CD4-positive, alpha-beta T cell treated with Interleukin-1 beta for 1 hour (primary cell): ENCODE data around the gene HIRA.
"Not testable (repeated sequence)": the region's sequence is repeated elsewhere in the genome, so short reads cannot be mapped to it uniquely, and the experiment has no call there.

ENCODE experiments used
- DNase-seq, 2 donors: peaks; one replicate each; pipeline ENCODE4 v3.0.0-alpha.2; 2020 to 2022

HIRA gene

DNA sequence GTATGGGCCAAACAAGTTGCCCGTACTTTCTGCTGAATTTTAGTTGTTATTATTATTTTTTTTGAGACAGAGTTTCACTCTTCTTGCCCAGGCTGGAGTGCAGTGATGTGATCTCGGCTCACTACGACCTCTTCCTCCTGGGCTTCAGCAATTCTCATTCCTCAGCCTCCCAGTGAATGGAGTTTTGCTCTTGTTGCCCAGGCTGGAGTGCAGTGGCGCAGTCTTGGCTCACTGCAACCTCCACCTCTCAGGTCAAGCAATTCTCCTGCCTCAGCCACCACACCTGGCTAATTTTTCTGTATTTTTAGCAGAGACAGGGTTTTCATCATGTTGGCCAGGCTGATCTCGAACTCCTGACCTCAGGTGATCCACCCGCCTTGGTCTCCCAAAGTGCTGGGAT is 125.0 kb downstream of the HIRA start:
- not testable (repeated sequence) for DNase-seq

DNA sequence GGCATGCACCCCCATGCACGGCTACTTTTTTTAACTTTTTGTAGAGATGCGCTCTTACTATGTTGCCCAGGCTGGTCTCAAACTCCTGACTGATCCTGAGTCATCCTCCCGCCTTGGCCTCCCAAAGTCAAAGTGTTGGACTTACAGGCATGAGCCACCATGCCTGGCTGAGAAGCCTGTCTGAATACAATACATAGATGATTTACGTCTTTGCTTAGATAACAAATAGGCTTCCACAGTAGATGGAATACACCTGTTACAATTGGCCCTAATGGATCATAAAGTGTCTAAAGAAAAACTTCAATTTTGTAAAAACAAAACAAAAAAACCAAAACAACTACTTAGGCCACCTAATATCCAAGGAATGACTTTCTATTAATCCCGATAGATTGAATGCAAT is 127.0 kb downstream of the HIRA start:
- no peak for DNase-seq

DNA sequence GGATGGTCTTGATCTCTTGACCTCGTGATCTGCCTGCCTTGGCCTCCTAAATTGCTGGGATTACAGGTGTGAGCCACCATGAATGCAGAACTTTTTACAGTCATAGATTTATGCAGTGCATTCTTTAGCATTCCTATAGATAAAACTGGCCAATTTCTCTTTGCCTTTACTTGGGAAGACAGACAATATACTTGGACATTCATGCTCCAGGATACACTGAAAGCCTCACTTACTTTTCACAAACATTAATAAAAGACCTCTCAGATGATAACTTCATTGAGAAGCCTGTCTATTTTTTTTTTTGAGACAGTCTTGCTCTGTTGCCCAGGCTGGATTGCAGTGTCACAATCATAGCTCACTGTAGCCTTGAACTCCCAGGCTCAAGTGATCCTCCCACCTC is 127.7 kb downstream of the HIRA start:
- DNase-seq: no peak

DNA sequence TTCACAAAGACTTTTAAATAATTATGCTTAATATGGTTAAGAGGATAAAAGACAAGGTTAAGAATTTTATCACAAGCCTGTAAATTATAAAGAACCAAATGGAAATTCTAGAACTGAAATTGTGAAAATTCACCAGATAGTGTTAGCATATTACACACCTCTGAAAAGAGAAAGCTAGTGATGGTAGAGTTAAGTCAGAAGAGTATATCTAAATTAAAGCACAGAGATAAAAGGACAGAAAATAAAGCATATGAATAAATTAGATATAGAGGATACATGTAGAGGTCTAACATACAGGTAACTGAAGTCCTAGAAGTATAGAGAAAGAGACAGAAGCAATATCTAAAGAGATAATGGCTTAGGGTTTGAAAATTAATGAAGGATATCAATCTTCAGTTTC is 135.8 kb downstream of the HIRA start:
- DNase-seq: no peak

DNA sequence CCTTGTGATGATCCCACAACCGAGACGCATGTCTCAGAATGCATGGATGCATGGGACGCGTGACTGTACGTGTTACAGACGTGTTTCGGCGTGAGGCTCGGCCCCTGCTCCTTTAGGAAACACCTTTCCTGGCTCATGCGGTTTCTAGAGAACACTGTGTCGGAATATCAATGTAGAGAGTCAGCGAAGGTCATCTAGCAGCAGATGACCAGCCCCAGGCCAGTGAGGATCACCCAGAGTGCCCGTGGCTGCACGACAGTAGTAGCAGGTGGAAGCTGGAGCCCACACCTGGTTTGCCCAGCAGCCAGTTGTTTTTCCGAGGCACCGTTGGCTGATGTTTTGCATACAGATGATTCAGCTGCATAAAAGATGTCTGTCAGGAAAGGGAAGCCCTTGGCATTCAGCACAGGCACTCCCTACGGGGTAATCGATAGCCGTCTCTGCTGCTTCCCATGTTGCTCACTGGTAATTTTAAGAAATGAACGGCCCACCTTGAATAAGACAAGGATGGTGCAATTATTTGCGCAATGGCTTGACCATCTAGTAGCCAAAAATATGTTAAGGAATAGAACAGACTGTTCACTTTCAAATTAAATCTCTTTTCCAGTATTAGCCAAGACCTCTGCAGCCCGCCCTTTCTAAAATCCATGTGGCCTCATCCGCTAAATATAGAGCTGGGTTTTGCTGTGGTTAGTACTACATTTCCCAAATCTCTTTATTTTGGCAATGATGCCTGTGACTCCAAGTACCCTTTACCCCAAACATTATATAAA is 138.9 kb downstream of the HIRA start:
- DNase-seq: no peak

DNA sequence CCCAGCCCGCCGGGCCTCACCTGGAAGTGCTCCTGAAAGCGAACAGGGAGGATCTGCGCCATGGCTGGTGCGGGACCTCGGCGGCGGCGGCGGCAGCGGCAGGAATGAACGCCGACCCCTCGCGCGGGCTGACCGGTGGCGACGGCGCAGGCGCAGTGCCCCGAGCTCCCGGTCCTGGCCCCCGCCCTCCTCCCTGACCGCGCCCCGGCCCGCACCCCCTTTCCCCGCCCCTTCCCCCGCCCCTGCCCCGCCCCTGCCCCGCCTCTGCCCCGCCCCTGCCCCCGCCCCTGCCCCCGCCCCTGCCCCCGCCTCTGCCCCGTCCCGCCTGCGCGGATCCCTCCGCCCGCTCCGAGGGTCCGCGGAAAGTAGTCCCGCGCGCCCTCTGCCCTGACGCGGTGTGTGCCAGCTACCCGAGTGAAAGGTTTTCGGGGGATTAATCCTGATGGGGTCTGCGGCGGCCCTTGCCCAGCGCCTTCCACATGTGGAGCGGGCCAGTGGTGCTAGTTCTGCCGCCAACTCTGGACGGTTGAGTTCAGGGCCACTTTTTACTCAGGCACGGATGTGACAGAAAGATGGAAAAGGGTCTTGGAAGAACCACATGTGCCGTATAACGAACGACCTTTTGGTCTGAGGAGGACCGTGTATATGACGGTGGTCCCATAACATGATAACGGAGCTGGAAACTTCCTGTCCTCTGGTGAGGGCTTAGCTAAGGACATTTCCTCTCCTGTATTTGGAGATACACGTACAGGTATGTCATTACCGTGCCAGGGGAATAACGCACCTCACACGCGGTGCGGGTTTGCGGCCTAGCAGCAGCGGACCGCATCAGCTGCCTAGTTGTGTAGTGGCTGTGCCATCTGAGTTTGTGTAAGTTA is 139.7 kb downstream of the HIRA start, which contains the start of gene CLTCL1:
Gene CLTCL1, minus strand, starts transcription at position 140 of the 878 bp plus-strand sequence. Its CDS starts 78 bp downstream, at position 62.
- DNase-seq: peak; percentile 74 to 75

DNA sequence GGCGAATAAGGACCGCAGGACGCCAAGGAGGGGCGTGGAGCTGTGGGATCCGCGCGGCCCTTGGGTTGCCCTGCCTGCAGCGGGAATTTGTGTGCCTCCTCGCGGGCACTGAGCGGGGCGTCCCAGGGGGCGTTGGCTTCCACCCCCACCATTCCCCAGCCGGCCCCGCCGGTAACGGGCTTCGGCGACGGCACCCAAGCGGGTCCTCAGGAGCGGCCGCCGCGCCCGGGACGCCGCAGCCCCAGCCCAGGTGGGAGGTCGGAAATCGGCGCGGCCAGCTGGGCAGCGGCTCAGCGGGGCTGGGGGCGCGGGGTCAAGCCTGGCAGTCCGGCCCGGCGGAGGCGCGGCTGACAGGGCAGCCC is 140.3 kb downstream of the HIRA start:
- peak; percentile 8 to 18 for DNase-seq

DNA sequence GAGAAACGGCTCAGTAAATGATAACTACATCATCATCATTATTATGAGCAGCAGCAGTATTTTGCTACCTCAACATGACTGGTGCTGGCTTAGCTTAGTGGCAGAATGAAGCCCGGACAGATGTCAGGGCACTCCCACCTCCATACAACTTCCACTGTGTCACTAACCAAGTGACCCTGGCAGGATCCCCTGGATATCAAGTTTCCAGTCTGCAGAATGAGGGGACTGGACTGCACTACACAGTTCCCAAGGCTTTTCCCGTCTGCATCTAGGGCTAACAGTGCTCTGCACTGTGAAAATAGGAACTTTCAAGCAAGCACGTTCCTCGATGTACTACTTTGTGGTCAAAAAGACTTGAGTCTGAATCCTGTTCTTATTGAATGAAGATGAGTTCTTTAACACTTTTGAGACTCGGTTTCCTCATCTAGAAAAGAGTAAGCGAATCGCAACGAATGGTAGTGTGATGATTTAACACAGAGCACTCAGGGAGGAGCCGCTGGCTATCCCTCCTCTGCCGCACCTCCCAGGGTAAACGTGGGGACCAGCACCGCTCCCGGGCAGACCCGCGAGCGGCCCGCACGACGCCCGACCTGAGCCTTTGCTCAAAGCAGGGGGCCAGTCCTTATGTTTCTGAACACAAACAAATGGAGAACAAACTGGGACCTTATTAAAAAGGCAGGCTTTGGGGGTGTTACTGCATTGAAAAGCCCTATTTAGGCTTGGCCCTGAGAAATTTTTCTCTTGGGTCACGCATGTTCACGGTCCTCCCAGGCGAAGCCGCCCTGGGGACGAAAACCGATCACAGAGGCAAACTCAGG is 140.9 kb downstream of the HIRA start:
- DNase-seq: peak in 1 of 2 donors; percentile 6

DNA sequence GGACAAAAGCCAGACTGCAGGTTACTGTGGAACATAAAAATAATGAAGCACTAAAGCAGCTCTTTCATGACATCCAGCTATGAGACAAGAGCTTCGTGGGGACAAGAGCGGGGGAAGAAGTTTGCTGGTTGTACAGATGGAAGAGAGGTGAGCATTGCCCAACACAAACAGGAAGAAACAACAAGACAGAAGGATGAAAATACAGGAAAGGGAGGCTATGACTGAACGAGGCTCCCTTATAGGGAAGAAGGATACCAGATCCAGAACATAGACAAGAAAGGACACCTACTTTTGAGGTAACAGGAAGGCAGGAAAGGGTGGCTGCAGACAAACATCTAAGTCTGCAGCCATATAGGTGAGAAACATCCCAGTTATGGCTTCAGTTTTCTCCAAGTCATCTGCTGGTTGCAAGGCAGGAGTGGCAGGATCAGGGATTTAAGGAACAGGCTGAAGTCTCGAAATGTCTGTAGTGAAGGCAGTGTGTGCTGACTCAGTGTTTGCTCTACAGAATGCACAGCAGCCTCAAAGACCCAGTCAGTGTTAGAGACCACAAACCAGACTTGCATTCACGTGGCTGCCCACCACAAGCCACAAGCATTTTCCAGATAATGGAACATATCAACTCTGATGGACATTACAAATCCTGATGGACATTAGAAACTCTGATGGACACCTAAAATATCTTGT is 141.9 kb downstream of the HIRA start:
- DNase-seq: peak in 1 of 2 donors; percentile 5

DNA sequence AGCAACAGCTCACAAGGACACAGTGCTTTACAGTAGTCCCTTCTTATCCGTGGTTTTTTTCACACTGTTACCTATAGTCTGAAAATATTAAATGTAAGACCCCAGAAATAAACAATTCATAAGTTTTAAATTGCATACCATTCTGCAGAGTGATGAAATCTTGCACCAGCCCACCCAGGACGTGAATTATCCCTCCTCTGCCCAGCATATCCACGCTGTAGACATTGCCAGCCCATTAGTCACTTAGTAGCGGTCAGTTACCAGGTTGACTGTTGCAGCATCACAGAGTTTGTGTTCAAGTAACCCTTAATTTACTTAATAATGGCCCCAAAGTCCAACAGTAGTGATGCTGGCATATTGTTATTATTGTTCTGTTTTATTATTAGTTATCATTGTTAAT is 143.6 kb downstream of the HIRA start:
- no peak for DNase-seq

DNA sequence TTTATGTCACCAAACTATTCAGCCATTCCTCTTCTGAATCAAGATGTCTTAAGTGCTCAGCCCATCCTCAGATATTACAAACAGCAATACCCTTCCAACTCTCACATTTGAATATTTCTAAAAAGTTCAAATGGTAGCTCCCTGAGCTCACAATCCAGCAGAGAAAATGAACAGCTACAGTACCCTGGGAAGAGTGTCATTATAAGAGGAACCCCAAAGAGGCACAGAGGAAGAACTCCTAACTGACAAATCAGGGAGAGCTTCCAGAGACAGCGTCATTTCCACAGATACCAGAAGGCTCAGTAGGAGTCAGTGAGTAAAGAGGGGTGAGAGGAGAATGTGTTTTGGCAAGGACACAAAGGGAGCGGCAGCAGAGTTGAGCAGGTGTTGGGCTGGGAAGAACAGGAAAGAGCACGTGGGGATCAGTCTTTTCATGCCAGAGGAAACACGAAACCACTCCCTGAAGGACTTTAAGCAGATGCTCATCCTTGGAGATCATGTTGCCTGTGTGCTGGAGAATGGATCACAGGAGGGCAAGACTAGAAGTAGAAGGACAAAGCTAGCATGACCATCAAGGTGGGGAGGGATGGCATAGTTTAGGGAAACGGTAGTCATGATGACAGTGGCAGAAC is 144.3 kb downstream of the HIRA start:
- DNase-seq: no peak

DNA sequence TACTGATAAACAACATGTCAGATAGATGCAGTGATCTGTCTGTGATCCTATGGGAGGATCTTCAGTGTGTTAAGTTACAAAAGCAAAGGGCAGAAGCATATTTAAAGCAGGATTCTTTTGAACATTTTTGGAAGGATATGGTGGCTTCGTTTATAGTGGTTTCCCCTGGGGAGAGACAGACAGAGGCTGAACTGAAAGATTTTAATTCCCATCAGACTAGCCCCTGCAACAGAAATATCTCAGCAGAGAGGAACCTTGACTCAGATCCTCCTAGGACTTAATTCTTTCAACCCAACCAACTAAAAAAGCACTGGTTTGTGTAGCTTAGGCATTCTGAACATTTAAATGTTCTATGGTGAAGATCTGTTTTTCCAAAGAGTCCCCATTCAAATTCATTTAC is 145.7 kb downstream of the HIRA start:
- DNase-seq: no peak
